OCI-LY1 (cell line): ENCODE measurements around the gene GULP1.

Experiments used
- H2AFZ ChIP-seq: fragments of 200-600 bp; sonication (generic), shearing (Covaris generic); 2 replicates; pipeline ENCODE4 v1.6.0; 2014; ENCODE audit warnings: antibody characterized with exemption, mild to moderate bottlenecking, low read length
- H3F3A ChIP-seq: fragments of 200-600 bp; sonication (generic), shearing (Covaris generic); 2 replicates; pipeline ENCODE4 v1.6.0; 2014; ENCODE audit warnings: mild to moderate bottlenecking, antibody characterized with exemption, low read length, moderate library complexity; ENCODE audit not compliant: insufficient read depth
- H3K27ac ChIP-seq: fragments of 200-600 bp; sonication (generic); 2 replicates; pipeline ENCODE4 v1.5.1; 2014; ENCODE audit warnings: low read length, mixed run types, mild to moderate bottlenecking, low read depth; ENCODE audit not compliant: poor library complexity, severe bottlenecking
- H3K27me3 ChIP-seq: fragments of 200-600 bp; sonication (generic); 2 replicates; pipeline ENCODE4 v1.6.0; 2014; ENCODE audit warnings: antibody characterized with exemption, mild to moderate bottlenecking, low read length, moderate library complexity; ENCODE audit not compliant: insufficient read depth
- H3K36me3 ChIP-seq: fragments of 200-600 bp; sonication (generic); 2 replicates; pipeline ENCODE4 v1.6.1; 2014; ENCODE audit warnings: mild to moderate bottlenecking, antibody characterized with exemption, low read length, moderate library complexity, mixed read lengths; ENCODE audit not compliant: insufficient read depth
- H3K4me1 ChIP-seq: fragments of 200-600 bp; sonication (generic); 2 replicates; pipeline ENCODE4 v1.5.1; 2014; ENCODE audit warnings: mild to moderate bottlenecking, low read length, moderate library complexity; ENCODE audit not compliant: insufficient read depth, severe bottlenecking
- H3K4me2 ChIP-seq: fragments of 200-600 bp; sonication (generic), shearing (Covaris generic); 2 replicates; pipeline ENCODE4 v1.6.1; 2014; ENCODE audit warnings: low read length
- H3K4me3 ChIP-seq: fragments of 200-600 bp; sonication (generic); 2 replicates; pipeline ENCODE4 v1.5.1; 2014; ENCODE audit warnings: low read length, low read depth, mild to moderate bottlenecking, mixed read lengths; ENCODE audit not compliant: poor library complexity, severe bottlenecking
- H3K79me2 ChIP-seq: fragments of 200-600 bp; shearing (Covaris generic); 2 replicates; pipeline ENCODE4 v1.6.1; 2016; ENCODE audit warnings: mixed run types, low read length, mixed read lengths; ENCODE audit not compliant: insufficient read depth
- H3K9ac ChIP-seq: fragments of 200-600 bp; sonication (generic), shearing (Covaris generic); 2 replicates; pipeline ENCODE4 v1.6.1; 2014; ENCODE audit warnings: mild to moderate bottlenecking, low read length, mixed read lengths
- H3K9me2 ChIP-seq: fragments of 200-600 bp; sonication (generic), shearing (Covaris generic); 2 replicates; pipeline ENCODE4 v1.6.1; 2014; ENCODE audit warnings: low read depth, mild to moderate bottlenecking, low read length, mixed read lengths
- H3K9me3 ChIP-seq: fragments of 200-600 bp; shearing (Covaris generic); 2 replicates; pipeline ENCODE4 v1.6.1; 2014; ENCODE audit warnings: low read length, mixed read lengths
- H4K20me1 ChIP-seq: fragments of 200-600 bp; sonication (generic), shearing (Covaris generic); 2 replicates; pipeline ENCODE4 v1.6.0; 2016; ENCODE audit warnings: mild to moderate bottlenecking, low read length; ENCODE audit not compliant: insufficient read depth
- CTCF ChIP-seq: fragments of 200-600 bp; sonication (generic), shearing (Covaris generic); IDR thresholded peaks from 2 replicates; pipeline ENCODE4 v1.5.1; 2017; ENCODE audit warnings: mild to moderate bottlenecking, antibody characterized with exemption, low read length, moderate library complexity, mixed read lengths
- EZH2 ChIP-seq: fragments of 200-600 bp; sonication (generic), shearing (Covaris generic); IDR thresholded peaks from 2 replicates; pipeline ENCODE4 v1.8.0; 2017; ENCODE audit warnings: borderline replicate concordance, mixed run types, mild to moderate bottlenecking, antibody characterized with exemption, low read length, moderate library complexity, mixed read lengths

GULP1 gene

DNA sequence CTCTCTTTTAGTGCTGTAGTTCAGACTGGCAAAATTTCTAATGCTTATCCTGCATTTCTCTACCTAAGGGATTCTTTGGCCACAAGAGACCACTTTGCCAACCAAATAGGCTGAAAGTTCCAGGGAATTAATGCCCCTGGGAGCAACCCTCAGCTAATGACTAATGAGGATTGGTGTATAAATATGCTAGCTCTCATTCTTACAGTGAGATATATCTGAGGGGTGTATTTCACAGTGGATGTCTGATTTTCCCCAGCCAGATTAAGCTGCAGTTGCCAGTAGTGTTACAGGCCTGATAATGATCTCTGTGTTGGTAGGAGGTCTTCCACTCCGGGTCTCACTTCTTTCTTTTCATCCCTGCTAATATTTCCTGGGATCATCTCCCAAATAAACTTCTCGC, 90.4 kb downstream of the GULP1 start:
- Histone ChIP-seq H3K9me2 (no peaks in the 10 kb centered on the region), H3K4me2 (no peak overlapping the region), H3K79me2 (no peaks in the 10 kb centered on the region), H2AFZ (no peak overlapping the region), H3K9ac (no peak overlapping the region), H3K9me3 (no peaks in the 10 kb centered on the region), H3K4me3 (no peak overlapping the region), H3K4me1 (no peaks in the 10 kb centered on the region), H3K36me3 (no peaks in the 10 kb centered on the region), H3K27ac (no peak overlapping the region), H4K20me1 (no peaks in the 10 kb centered on the region), H3K27me3 (no peaks in the 10 kb centered on the region), H3F3A (no peaks in the 10 kb centered on the region)
- no peak for TF ChIP-seq EZH2
- TF ChIP-seq CTCF, result no peak

DNA sequence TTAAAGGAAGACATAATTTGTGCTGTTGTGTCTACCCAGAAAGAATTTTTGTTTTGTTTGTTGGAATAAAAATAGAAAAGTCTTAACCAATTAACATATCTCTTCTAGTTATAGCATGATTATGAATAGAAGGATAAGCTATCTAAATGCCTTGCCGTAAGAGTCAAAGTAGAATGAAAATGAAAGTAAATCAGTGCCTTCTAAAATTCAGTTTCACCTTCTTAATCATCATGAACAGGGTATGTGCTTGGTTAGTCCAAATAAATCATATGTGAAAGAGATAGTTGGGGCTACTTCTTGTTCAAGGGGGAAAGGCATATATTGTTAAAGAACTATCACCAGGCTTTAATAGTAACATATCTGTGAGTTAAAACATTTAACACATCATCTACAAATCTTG, 91.5 kb downstream of the GULP1 start:
- H2AFZ ChIP-seq, result no peak overlapping the region
- H3K27me3 ChIP-seq, result no peaks in the 10 kb centered on the region
- H3K27ac ChIP-seq, result no peak overlapping the region
- H3K9me3 ChIP-seq, result no peaks in the 10 kb centered on the region
- TF ChIP-seq EZH2 (no peak), CTCF (no peak)
- H3K4me3 ChIP-seq, result no peak overlapping the region
- no peak overlapping the region for H3K4me2 ChIP-seq
- no peaks in the 10 kb centered on the region for H3F3A ChIP-seq
- H3K9ac ChIP-seq, result no peak overlapping the region
- no peaks in the 10 kb centered on the region for H3K79me2 ChIP-seq
- no peaks in the 10 kb centered on the region for H3K36me3 ChIP-seq
- H3K4me1 ChIP-seq, result no peaks in the 10 kb centered on the region
- H4K20me1 ChIP-seq, result no peaks in the 10 kb centered on the region
- H3K9me2 ChIP-seq, result no peaks in the 10 kb centered on the region

DNA sequence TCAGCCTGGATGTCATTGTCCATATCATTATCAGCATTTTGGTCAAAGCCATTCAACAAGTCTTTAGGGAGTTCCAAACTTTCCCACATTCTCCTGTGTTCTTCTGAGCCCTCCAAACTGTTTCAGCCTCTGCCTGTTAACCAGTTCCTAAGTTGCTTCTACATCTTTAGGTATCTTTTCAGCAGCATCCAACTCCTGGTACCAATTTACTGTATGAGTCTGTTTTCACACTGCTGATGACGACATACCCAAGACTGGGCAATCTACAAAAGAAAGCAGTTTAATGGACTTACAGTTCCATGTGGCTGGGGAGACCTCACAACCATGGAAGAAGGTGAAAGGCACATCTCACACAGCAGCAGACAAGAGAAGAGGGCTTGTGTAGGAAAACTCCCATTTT, 94.2 kb downstream of the GULP1 start:
- H3K4me2 ChIP-seq, result no peak overlapping the region
- no peaks in the 10 kb centered on the region for H3K27me3 ChIP-seq
- H3K9me2 ChIP-seq, result no peaks in the 10 kb centered on the region
- no peaks in the 10 kb centered on the region for H3K9me3 ChIP-seq
- no peaks in the 10 kb centered on the region for H3K36me3 ChIP-seq
- H3K27ac ChIP-seq, result no peak overlapping the region
- no peak for TF ChIP-seq EZH2
- TF ChIP-seq CTCF, result no peak
- H3K4me1 ChIP-seq, result no peaks in the 10 kb centered on the region
- H3F3A ChIP-seq, result no peaks in the 10 kb centered on the region
- H4K20me1 ChIP-seq, result no peaks in the 10 kb centered on the region
- H3K4me3 ChIP-seq, result no peak overlapping the region
- no peak overlapping the region for H3K9ac ChIP-seq
- no peaks in the 10 kb centered on the region for H3K79me2 ChIP-seq
- no peak overlapping the region for H2AFZ ChIP-seq
